SJCRH30 (cell line): ENCODE results near the gene SBNO2. TPM values are rescaled to one million over a fixed set of nuclear protein-coding genes. Genes with fewer than 3 reads are reported as not detected.

Experiments used
- DNase-seq, 2 experiments: peaks; one replicate each; pipeline ENCODE4 v3.0.0-alpha.2; 2015 to 2020
- H3K27ac ChIP-seq: fragments of 250-450 bp; sonication (Bioruptor Pico); 2 replicates; pipeline ENCODE4 v1.5.1; 2020; ENCODE audit warnings: mild to moderate bottlenecking, moderate library complexity
- H3K27me3 ChIP-seq: fragments of 250-450 bp; sonication (Bioruptor Pico); 2 replicates; pipeline ENCODE4 v1.5.1; 2020; ENCODE audit warnings: mild to moderate bottlenecking, moderate library complexity
- H3K36me3 ChIP-seq: fragments of 250-450 bp; sonication (Bioruptor Pico); 2 replicates; pipeline ENCODE4 v1.5.1; 2020; ENCODE audit warnings: mild to moderate bottlenecking, moderate library complexity
- H3K4me1 ChIP-seq: fragments of 250-450 bp; sonication (Bioruptor Pico); 2 replicates; pipeline ENCODE4 v1.5.1; 2020; ENCODE audit warnings: mild to moderate bottlenecking, moderate library complexity
- H3K4me3 ChIP-seq: fragments of 250-450 bp; sonication (Bioruptor Pico); 2 replicates; pipeline ENCODE4 v1.5.1; 2020; ENCODE audit warnings: mild to moderate bottlenecking, moderate library complexity
- H3K9me3 ChIP-seq: fragments of 250-450 bp; sonication (Bioruptor Pico); replicated peaks from 2 replicates; pipeline ENCODE4 v1.5.1; 2020; ENCODE audit warnings: mild to moderate bottlenecking, moderate library complexity
- total RNA-seq: library from RNA; depleted of rRNA; stranded (reverse); fragments of >200 nt; shearing (Covaris generic); gene quantifications from 2 replicates; pipeline ENCODE4 v1.2.3, GENCODE V29; 2014

Gene SBNO2
- total RNA-seq, 1 experiment from 2014 or later = 17.1 TPM

GRCh38 chr19:1076951-1077350 lies 97.1 kb downstream of the SBNO2 start:
- no peak overlapping the region for H3K4me3 ChIP-seq
- peaks cover 9% of the 10 kb centered on the region; the same call in 1 of the 2 replicates for H3K27me3 ChIP-seq
- H3K27ac ChIP-seq = no peak overlapping the region
- no peaks in the 10 kb centered on the region for H3K9me3 ChIP-seq
- no peak for DNase-seq
- H3K4me1 ChIP-seq = 0 out of 2 replicates have a peak, but pooled peaks cover 4% of the 10 kb centered on the region
- H3K36me3 ChIP-seq = no peaks in the 10 kb centered on the region

- no peak overlapping the region for H3K27ac ChIP-seq
- H3K4me3 ChIP-seq = no peak overlapping the region
- DNase-seq = no peak
- no peaks in the 10 kb centered on the region for H3K9me3 ChIP-seq
- H3K4me1 ChIP-seq = 0 out of 2 replicates have a peak, but pooled peaks cover 4% of the 10 kb centered on the region
- peaks cover 12% of the 10 kb centered on the region; the same call in 1 of the 2 replicates for H3K27me3 ChIP-seq
- H3K36me3 ChIP-seq = no peaks in the 10 kb centered on the region
Measured at GRCh38 chr19:1076046-1076386, 98.1 kb downstream of the SBNO2 start.

GRCh38 chr19:1074544-1075283 lies 99.4 kb downstream of the SBNO2 start:
- H3K27ac ChIP-seq = no peak overlapping the region
- DNase-seq = peak; percentile 91
- peak overlapping the region; percentile 67 for H3K4me3 ChIP-seq
- peaks cover 18% of the 10 kb centered on the region; the same call in 1 of the 2 replicates for H3K27me3 ChIP-seq
- no peaks in the 10 kb centered on the region for H3K9me3 ChIP-seq
- H3K4me1 ChIP-seq = 0 out of 2 replicates have a peak, but pooled peaks cover 4% of the 10 kb centered on the region
- H3K36me3 ChIP-seq = no peaks in the 10 kb centered on the region

- H3K4me1 ChIP-seq = 0 out of 2 replicates have a peak, but pooled peaks cover 4% of the 10 kb centered on the region
- no peak overlapping the region for H3K27ac ChIP-seq
- H3K36me3 ChIP-seq = no peaks in the 10 kb centered on the region
- peak overlapping the region; percentile 67 for H3K4me3 ChIP-seq
- no peak for DNase-seq
- peaks cover 21% of the 10 kb centered on the region; the same call in 1 of the 2 replicates for H3K27me3 ChIP-seq
- no peaks in the 10 kb centered on the region for H3K9me3 ChIP-seq
Measured at GRCh38 chr19:1073956-1074517, 100.0 kb downstream of the SBNO2 start.

GRCh38 chr19:1073063-1073955 lies 100.8 kb downstream of the SBNO2 start:
- Histone ChIP-seq H3K9me3 (no peaks in the 10 kb centered on the region), H3K36me3 (no peaks in the 10 kb centered on the region), H3K4me1 (0 out of 2 replicates have a peak, but pooled peaks cover 4% of the 10 kb centered on the region), H3K4me3 (no peak overlapping the region), H3K27ac (no peak overlapping the region), H3K27me3 (peaks cover 29% of the 10 kb centered on the region; the same call in 1 of the 2 replicates)
- DNase-seq = no peak

- H3K36me3 ChIP-seq = no peaks in the 10 kb centered on the region
- H3K4me1 ChIP-seq = 0 out of 2 replicates have a peak, but pooled peaks cover 4% of the 10 kb centered on the region
- H3K4me3 ChIP-seq = no peak overlapping the region
- no peak overlapping the region for H3K27ac ChIP-seq
- H3K9me3 ChIP-seq = no peaks in the 10 kb centered on the region
- no peak for DNase-seq
- H3K27me3 ChIP-seq = peaks cover 31% of the 10 kb centered on the region; the same call in 1 of the 2 replicates
Measured at GRCh38 chr19:1072371-1073015, 101.6 kb downstream of the SBNO2 start.

GRCh38 chr19:1070931-1071791 lies 102.9 kb downstream of the SBNO2 start:
- H3K4me3 ChIP-seq = peak overlapping the region; percentile 24
- peaks cover 10% of the 10 kb centered on the region; the same call in 1 of the 2 replicates for H3K4me1 ChIP-seq
- H3K27ac ChIP-seq = no peak overlapping the region
- no peaks in the 10 kb centered on the region for H3K36me3 ChIP-seq
- DNase-seq = peak in 1 of 2 experiments; percentile 39
- H3K27me3 ChIP-seq = peaks cover 34% of the 10 kb centered on the region; the same call in 1 of the 2 replicates
- H3K9me3 ChIP-seq = no peaks in the 10 kb centered on the region

GRCh38 chr19:1070576-1070930 lies 103.5 kb downstream of the SBNO2 start:
- no peak for DNase-seq
- Histone ChIP-seq H3K27me3 (peaks cover 34% of the 10 kb centered on the region; the same call in 1 of the 2 replicates), H3K36me3 (no peaks in the 10 kb centered on the region), H3K27ac (no peak overlapping the region), H3K9me3 (no peaks in the 10 kb centered on the region), H3K4me3 (no peak overlapping the region), H3K4me1 (peaks cover 15% of the 10 kb centered on the region; the same call in 1 of the 2 replicates)

GRCh38 chr19:1069009-1069779 lies 104.9 kb downstream of the SBNO2 start:
- no peaks in the 10 kb centered on the region for H3K9me3 ChIP-seq
- no peak overlapping the region for H3K27ac ChIP-seq
- H3K4me3 ChIP-seq = no peak overlapping the region
- H3K4me1 ChIP-seq = peaks cover 13% of the 10 kb centered on the region; the same call in 1 of the 2 replicates
- no peaks in the 10 kb centered on the region for H3K36me3 ChIP-seq
- H3K27me3 ChIP-seq = peaks cover 34% of the 10 kb centered on the region; the same call in 1 of the 2 replicates
- no peak for DNase-seq

GRCh38 chr19:1068009-1069001 lies 105.8 kb downstream of the SBNO2 start:
- Histone ChIP-seq H3K27ac (no peak overlapping the region), H3K4me3 (no peak overlapping the region), H3K4me1 (peaks cover 12% of the 10 kb centered on the region; the same call in 1 of the 2 replicates), H3K9me3 (no peaks in the 10 kb centered on the region), H3K27me3 (peaks cover 34% of the 10 kb centered on the region; the same call in 1 of the 2 replicates), H3K36me3 (no peaks in the 10 kb centered on the region)
- no peak for DNase-seq

- Histone ChIP-seq H3K9me3 (0 out of 2 replicates have a peak, but pooled peaks cover under 1% of the 10 kb centered on the region), H3K4me1 (peaks cover 12% of the 10 kb centered on the region; the same call in 1 of the 2 replicates), H3K4me3 (peak overlapping the region; percentile 49), H3K27me3 (peaks cover 30% of the 10 kb centered on the region; the same call in 1 of the 2 replicates), H3K36me3 (no peaks in the 10 kb centered on the region), H3K27ac (no peak overlapping the region)
- no peak for DNase-seq
Measured at GRCh38 chr19:1067341-1067957, 106.6 kb downstream of the SBNO2 start.
